Amygdala (tissue), 56 donors: Measurements from ENCODE around the gene SUPV3L1.
"Not testable (repeated sequence)": the region's sequence is repeated elsewhere in the genome, so short reads cannot be mapped to it uniquely, and the experiment has no call there.

Experiments used
- DNase-seq, 56 donors: peaks; one replicate each; lab custom pipeline; 2025; lab: John Stamatoyannopoulos, UW

Gene SUPV3L1

GRCh38 chr10:69251417-69251816 lies 71.4 kb downstream of the SUPV3L1 start:
- not testable (repeated sequence) for DNase-seq

GRCh38 chr10:69253171-69253570 lies 73.1 kb downstream of the SUPV3L1 start:
- DNase-seq: no peak

- DNase-seq: no peak
Observed at GRCh38 chr10:69254877-69255276, 74.8 kb downstream of the SUPV3L1 start.
